ENCODE data around the gene FCMR. TPM values are rescaled to one million over a fixed set of nuclear protein-coding genes. Genes with fewer than 3 reads are reported as not detected.

Gene FCMR
- total RNA-seq, 1 donor from 2014 or later: 5.0 TPM

DNA sequence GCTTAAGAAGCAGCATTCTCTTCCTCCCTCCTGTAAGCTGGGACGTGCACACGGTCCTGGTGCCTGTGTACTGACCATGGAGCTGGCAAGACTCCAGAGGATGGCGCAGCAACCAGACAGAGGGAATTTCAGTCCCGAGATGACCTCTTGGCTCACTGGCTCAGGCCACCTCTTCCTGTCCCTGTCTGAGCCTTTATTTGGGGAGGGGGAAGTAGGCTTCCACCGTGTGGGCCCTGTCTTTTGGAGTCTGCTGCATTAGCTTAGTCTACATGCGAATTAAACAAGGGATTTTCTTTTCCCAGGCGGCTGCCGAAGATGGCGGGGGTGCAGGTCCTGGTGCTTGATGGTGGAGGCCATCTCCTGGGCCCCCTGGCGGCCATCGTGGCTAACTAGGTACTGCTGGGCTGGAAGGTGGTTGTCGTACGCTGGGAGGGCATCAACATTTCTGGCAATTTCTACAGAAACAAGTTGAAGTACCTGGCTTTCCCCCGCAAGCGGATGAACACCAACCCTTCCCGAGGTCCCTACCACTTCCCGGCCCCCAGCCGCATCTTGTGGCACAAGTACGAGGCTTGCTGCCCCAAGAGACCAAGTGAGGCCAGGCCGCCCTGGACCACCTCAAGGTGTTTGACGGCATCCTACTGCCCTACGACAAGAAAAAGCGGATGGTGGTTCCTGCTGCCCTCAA, 14.3 kb downstream of the FCMR start:
- DNase-seq (ENCODE audit: low spot score) (no peak), ATAC-seq (no peak)
- intact Hi-C loops (cut with DNase I): no loop called here

DNA sequence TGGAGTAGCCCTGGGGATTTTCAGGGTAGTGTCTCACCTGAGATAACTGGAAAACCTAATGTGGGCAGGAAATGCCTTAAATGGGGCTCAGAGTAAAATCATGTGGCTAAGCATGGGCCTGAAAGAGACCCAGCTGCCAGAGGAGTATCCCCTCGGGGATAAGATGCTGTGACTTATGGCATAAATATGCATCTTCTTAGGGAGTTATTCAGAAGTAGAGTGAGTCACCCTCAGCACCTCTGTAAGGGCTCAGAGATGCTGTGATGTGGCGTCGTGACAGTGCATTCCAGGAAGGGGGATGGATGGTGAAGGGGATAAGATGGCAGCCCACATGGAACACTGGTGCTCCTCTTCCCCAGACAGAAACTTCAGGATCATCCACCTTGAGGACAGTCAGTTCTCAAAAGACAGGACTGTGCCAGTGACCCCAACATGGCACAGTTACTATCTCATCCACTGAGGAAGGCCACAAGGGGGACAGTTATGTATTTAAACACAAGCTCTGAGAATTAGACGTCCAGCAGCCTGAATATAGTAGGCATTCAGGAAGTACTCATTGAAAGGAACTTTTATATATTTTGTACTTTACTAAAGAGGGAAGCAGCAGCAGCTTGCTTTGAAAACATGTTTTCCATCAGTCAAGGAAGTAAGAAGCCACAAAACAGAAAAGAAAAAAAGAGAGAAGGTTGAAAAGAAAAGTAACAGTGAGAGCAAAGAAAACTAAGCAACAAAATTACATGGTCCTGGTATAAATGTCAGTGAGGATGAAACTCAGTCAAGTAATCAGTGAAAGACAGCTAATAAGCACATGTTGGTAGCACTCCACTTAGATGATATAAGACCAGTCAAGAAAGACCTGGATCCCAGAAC, 16.2 kb downstream of the FCMR start:
- intact Hi-C loops (cut with DNase I): no loop called here
- DNase-seq (ENCODE audit: low spot score) (no peak), ATAC-seq (no peak)

DNA sequence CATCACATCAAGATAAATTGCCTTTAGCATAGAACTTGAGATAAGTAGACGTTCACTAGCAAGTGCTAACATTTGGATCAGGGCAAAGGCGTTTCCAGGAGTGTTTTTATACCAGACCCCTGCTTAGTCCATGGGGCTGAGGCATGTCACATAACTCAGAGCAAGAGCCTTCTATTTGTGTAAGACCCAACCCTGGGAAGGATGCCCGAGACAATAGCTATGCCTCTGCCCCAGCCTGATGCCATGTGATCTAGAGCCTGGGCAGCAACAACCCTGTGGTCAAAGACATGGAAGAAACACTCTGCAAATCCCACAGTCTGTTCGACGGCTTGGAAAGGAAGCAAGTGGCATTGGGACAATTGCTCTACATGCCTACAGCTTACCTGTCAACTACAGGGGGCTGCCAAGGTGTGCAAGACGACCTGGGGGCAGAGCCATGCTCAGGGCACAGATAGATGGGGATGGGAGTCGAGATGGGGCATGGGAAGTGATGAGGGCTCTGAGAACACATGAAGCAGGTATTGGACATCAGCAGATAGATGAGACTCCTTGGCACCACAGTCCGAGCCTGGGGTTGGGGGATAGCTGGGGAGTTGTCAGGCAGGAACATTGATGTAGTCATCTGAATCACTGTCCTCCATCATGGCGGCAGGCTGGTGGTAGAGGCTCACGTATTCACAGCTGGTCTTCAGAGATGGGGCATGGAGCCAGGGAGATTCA, 17.2 kb downstream of the FCMR start:
- DNase-seq (ENCODE audit: low spot score): no peak
- no peak for ATAC-seq
- intact Hi-C loops (cut with DNase I): no loop called here

DNA sequence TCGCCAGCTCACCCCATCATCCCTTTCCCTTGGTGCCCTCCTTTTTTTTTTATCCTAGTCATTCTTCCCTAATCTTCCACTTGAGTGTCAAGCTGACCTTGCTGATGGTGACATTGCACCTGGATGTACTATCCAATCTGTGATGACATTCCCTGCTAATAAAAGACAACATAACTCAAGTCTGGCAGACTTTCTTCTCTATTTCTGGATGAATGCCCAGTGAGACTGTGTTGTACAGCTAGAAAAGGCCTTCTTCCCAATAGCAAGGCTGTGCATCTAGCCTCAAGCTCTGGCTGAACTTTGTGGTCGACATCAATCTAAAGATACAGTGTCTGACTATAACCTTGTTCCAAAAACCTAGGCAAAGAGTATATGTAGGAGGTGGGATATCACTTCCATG, 18.1 kb downstream of the FCMR start:
- ATAC-seq: no peak
- DNase-seq (ENCODE audit: low spot score): no peak
- intact Hi-C loops (cut with DNase I): no loop called here

DNA sequence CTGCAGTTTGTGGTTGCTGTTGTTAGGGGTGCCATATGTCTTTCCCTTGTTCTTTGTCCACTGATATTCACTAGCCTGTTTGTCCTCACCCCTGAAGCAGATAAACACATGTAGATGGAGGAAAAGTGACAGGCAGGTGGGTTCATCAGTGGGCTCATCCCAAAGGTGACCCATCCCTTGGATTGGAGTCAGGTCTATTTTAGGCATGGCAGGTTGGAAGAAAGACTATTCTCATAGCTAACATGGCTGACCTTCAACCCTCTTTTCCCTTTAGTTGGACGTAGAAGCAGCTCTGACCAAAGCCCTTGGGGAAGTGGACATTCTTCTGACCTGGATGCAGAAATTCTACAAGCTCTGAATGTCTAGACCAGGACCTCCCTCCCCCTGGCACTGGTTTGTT, 19.0 kb downstream of the FCMR start:
- intact Hi-C loops (cut with DNase I): no loop called here
- no peak for ATAC-seq
- DNase-seq (ENCODE audit: low spot score): no peak

DNA sequence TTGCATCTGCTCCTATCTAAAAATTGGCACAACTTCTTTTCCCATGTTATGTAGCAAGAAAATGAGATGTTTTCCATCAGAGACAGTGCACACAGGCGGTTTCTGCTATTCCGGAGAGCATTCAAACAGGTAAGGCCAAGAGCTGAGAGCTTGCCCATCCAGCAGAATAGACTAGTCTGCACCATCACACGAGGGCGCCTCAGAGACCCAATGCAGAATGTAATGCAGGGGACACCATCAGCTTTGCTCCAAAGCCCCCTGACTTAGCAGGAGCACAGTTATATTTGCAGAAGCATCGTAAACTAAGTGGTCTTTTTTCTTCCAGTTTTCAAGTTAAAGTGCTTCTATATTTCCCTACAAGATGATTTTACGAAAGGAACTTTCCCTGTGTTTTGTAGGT, 19.8 kb downstream of the FCMR start:
- no peak for ATAC-seq
- intact Hi-C loops (cut with DNase I): no loop called here
- DNase-seq (ENCODE audit: low spot score): no peak

DNA sequence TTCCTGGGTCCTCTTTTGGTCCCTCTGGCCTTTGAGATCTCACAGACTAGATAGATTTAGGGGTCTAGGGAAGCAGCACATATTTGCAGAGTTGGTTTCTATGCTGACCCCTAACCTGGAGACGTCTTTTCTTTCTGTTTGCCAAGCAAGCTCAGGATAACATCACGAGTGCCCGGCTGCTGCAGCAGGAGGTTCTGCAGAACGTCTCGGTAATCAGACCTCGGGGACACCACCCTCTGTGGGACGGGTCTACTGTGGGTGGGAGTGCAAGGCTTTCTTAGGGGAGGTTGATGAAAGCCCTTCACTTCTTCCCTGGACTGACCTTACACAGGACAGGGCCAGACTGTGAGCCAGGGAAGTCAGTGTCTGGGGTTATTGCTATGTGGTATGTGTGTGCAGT, 21.6 kb downstream of the FCMR start:
- DNase-seq (ENCODE audit: low spot score) (no peak), ATAC-seq (no peak)
- intact Hi-C loops (cut with DNase I): no loop called here

DNA sequence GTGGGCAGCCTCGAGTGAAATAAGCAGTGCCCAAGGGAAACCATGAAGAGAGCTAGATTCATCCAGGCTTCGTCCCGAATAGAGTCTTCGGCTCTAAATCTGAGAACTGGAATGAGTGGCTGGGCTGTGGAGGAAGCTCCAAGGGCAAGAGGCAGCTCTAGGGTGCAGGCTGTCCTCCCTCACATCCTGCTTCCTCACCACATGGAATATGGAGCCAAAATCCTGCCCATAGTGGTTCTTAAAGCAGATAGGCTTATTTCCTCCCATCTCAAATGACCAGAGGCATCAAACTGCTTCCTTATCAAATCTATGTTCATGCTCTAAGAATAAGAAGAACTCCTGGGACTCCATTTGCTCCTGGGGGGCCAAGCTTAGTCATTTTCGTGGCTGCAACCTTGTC, 22.0 kb downstream of the FCMR start:
- DNase-seq (ENCODE audit: low spot score): no peak
- ATAC-seq: no peak
- intact Hi-C loops (cut with DNase I): no loop called here

DNA sequence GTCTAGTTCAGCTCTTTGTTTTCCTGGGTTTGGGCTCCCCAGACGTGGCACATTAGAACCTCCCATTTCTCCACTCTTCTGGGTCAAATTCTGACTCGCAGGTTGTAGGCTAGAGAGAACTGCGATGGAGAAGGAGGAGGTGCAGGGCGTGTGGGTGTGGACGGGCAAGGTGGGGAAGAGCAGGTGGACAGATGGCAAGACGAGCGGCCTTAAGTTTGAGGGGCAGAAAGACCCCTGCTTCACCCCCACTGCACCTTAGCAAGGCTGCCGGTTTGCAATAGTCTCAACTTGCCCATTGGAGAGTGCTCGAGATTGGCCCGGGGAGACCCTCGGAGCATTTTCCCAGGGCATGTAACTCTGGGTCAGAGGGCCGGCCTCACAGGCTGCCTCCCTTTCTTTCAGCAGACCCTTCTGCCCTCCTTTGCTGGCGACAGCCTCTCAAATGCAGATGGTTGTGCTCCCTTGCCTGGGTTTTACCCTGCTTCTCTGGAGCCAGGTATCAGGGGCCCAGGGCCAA, 22.8 kb downstream of the FCMR start:
- intact Hi-C loops (cut with DNase I): no loop called here
- ATAC-seq: no peak
- DNase-seq (ENCODE audit: low spot score): no peak

DNA sequence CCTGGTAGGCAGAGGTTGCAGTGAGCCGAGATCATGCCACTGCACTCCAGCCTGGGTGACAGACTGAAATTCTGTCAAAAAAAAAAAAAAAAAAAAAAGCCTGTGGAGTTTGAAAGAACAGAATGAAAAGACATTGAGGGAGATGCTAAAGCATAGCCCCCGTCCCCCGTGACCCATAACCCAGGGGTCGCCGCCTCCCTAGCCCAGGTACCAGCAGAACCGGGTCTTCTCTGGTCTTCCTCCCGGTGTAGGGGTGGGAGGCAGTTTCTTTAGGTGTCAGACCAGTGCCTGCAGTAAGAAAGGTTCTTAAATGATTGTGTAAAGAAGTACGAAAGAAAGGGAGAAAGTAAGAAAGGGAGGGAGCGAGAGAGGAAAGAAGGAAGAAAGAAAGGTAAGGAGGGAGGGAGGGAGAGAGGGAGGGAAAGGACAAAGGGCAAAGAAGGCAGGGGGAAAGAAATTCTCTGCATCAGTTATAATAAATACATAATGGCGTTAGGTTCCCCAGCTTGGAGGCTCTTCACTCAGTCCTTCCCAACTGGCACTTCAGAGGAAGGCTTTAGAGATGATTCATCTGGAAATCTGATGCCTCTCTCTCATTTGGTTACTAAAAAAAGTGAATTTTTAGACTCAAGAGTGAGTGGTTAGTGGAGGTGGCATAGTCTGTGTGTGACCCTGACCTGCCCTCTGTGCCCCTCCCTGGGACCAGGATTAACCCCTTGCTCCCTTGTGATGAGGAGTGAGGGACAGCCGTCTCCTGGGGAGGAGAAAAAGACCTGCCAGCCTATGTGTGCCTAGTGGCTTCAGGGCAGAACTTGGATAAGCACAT, 23.4 kb downstream of the FCMR start:
- DNase-seq (ENCODE audit: low spot score) (no peak), ATAC-seq (no peak)
- intact Hi-C loops (cut with DNase I): no loop called here

DNA sequence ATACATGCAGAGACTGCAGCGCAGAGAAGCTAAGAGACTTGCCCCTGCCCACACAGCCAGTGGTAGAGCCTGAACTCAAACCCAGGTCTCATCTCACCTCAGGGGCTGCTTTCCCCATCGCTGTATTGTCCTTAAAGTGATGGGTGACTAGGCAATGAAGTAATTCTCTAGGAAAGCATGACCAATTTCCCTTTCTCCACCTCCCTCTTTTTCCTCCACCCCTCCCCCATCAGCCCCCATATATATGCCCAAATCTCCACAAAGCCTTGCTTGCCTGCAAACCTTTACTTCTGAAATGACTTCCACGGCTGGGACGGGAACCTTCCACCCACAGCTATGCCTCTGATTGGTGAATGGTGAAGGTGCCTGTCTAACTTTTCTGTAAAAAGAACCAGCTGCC, 24.6 kb downstream of the FCMR start, which contains the start of gene IL24:
TSS of gene IL24 (plus strand) at position 269 of the 400 bp plus-strand sequence. CDS start 390 bp downstream, outside the sequence.
- ATAC-seq: no peak
- no peak for DNase-seq (ENCODE audit: low spot score)
- intact Hi-C loops (cut with DNase I): no loop called here

DNA sequence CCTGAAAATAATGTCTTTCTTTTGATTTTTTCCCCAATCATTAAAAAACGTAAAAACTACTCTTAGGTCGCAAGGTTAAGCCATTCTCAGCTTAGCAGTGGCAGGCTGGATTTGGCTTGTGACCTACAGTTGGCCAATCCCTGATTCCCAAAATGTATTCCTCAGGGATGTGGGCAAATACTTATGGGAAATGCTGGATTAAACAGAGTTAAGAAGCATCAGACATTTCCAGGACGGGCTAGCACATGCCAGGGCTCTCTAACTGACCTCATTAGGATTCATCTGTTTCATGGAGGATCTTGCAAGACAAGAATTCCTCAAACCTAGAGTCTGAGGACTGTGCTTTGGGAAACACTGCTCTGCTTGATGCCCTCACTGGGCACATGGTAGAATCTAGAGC, 25.5 kb downstream of the FCMR start:
- intact Hi-C loops (cut with DNase I): no loop called here
- ATAC-seq (no peak), DNase-seq (ENCODE audit: low spot score) (no peak)

DNA sequence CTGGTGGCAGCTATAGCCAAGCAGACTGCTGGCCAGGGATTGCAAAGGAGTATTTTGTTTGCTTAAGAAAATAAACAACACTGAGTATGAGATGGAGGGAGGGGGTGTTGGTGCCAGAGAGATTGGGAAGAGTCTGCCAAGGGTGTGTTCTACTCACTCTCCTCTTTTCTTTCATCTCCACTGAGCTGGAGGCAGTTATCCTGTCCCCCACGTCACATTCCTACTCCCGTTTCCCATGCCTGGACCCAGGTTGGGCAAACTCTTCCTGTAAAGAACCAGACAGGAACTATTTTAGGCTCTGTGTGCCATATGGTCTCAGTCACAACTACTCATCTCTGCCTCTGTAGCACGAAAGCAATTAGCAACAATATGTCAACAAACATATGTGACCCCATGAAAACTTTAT, 25.9 kb downstream of the FCMR start:
- no peak for ATAC-seq
- no peak for DNase-seq (ENCODE audit: low spot score)
- intact Hi-C loops (cut with DNase I): no loop called here

DNA sequence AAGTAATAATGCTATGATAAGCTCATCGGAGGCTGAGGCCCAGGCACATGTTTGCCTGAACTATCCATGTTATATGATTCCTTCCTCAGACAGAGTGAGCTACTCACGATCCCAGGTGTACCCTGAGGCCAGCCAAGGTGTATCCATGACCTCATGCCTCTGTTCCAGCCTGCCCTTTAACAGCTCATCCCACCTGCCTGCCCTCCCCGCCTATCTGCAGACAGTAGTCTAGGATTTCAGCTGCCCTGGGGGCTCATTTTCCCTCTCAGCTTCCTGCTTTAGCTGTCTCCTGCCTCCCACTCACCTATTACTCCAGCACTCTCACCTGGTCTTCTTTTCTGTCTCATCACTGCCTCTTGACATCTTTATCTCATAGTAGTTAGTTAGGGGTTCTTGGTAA, 26.4 kb downstream of the FCMR start:
- DNase-seq (ENCODE audit: low spot score) (no peak), ATAC-seq (no peak)
- intact Hi-C loops (cut with DNase I): no loop called here

DNA sequence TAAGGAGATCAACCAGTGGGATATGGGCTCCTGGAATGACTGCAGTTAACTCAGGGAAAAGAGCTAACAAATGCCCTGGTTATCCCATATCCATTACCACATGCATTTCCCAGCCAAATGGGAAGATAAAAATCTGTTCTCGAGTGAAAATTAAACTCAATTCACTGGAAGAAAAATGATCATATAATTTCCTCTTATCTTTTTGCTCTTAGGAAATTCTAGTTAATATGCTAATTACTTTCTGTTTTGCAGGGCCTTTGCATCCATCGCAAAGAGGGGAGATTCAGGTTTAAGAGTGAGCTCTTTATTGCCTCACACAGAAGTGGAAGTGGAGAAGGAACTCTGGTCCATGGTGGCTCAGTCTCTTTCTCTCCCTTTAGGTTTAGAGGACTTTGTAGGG, 28.4 kb downstream of the FCMR start:
- ATAC-seq: no peak
- intact Hi-C loops (cut with DNase I): no loop called here

DNA sequence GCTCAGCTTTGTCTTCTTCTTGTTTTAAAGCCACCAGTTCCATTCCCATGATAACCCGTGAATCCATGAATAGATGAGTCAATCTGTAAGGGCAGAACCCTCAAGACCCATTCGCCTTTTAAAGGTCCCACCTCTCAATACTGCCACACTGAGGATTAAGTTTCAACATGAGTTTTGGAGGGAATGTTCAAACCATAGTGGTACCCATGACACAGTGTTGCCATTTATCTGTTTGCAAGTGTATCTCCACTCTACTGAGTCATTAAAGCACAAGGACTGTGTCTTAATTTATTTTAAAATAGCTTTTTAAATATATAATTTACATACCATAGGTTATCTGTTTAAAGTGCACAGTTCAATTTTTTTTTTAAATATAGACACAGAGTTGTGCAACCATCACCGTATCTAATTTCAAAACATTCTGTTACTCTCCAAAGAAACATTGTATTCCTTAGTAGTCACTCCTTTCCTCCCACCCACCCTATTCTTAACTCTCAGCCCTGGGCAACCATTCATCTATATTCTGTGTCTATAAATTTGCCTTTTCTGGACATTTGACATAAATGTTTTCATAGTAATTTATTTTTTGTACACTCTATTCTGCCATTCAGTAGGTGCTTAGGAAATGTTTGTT, 29.3 kb downstream of the FCMR start:
- intact Hi-C loops (cut with DNase I): no loop called here
- ATAC-seq (no peak), DNase-seq (ENCODE audit: low spot score) (no peak)

More for the DNA sequence above, 28.4 kb downstream of the FCMR start:
- no peak for DNase-seq (ENCODE audit: low spot score)

DNA sequence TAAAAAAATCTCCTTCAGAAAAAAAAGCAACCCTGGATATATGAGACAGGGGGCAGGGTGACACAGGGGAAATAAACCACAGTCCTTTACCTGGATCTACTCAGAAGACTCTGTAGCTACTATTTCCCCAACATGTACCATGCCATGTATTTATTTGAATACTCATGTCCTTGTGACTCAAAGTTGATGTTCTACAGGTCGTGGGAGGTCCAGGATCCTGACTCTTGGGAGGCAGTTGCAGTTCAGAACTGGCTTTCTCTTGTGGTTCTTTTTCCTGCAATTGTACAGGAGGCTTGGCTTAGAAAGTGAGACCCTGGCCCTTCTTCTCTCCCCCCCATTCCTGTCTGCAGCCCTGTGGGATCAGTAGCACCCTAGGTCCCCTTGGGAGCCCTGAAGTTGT, 30.3 kb downstream of the FCMR start:
- intact Hi-C loops (cut with DNase I): no loop called here
- DNase-seq (ENCODE audit: low spot score) (no peak), ATAC-seq (no peak)
